NCI-H82 treated with DMSO at 0.1 percent for 48 hours (cell line): Measurements from ENCODE around the gene EXOC6B.
A peak's percentile ranks its signal among the peaks of the same experiment; 100 is the strongest.

Experiments
- DNase-seq: peaks from one replicate; lab custom pipeline; 2025; ENCODE audit not compliant: unreplicated experiment; lab: John Stamatoyannopoulos, UW

Gene EXOC6B

DNA sequence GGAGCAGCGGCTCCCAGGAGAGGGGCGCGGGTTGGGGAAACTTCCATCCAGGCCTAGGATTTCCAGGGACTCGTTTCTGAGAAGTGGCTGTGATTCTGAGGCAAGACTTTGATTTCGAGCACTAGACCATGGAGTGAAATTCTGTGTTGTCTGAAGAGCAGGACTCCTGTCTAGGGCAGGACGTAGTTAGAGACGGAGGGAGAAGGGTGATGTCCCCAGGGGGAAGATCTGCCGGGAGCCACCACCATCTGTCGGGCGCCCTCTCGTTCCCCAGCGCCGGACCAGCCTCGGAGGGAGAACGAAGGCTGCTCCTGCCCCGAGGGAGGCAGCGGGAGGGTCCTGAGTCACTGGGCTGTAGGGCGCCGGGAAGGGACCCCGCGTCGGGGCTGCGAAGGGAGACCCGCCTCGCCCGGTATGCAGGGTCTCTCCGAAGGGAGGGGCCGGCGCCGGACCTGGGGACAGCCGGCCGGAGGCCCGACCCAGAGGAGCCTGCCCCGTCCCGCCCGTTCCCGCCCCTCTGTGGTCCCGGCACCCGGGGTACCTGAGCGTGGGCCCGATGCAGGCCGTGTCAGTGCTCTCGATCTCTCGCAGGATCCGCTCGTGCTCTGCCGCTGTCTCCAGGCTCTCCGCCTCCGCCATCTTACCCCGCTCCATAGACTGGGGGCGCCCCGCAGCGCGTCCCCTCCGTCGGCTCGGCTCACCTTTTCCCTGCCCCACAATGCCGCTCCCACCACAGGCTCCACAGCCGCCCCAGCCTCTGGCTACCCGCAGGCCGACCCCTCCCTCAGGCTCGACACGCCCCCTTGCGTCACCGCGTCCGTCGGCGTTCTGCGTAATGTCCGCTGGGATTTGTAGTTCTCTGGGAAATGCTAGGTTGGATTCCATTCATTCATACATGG is at the start of gene EXOC6B:
Gene EXOC6B (minus strand): TSS at position 777 of the 899 bp plus-strand sequence.
- DNase-seq = peak; percentile 74

GRCh38 chr2:72871880-72872279 is 46.0 kb upstream of the EXOC6B start:
- no peak for DNase-seq

GRCh38 chr2:72871060-72871459 is 45.2 kb upstream of the EXOC6B start:
- no peak for DNase-seq

DNA sequence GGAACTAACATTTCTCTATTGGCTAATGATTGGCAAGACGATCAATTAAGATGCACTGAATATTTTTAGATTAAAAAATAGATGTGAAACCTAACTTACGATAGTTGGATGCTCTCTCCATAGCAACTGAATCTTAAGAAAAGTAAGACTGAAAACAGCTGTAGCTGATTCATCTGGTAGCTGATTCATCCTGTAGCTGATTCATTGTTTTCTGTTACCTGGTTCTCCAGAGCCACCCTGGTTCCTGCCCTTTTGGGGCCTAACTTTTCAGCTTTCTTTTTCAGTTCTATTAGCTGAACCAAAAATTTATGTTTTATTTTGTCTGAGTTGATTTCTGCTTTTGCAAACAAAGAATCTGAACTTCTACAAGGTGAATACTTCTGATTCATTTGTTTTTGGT is 38.7 kb upstream of the EXOC6B start:
- no peak for DNase-seq

DNA sequence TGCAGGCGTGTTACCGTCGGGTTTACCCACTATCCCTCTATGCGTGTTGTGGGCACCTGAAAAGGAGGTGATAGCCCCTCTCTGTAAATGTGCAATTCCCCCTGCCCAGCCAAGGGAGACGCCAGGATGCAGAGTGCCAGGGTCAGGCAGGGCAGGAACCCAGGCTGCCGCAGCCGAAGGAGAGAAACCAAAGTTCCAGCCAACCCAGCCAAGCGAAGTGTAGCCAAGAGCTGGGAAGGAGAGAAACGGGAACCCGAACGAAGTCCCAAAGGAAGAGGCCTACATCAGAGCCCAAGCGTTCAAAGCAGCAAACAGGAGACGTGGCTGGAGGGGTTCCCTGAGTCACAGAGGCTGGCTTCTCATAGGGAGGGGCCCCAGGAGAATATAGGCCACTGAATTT is 37.2 kb upstream of the EXOC6B start:
- DNase-seq = no peak

GRCh38 chr2:72862239-72862988 is 36.6 kb upstream of the EXOC6B start:
- DNase-seq = peak; percentile 49

DNA sequence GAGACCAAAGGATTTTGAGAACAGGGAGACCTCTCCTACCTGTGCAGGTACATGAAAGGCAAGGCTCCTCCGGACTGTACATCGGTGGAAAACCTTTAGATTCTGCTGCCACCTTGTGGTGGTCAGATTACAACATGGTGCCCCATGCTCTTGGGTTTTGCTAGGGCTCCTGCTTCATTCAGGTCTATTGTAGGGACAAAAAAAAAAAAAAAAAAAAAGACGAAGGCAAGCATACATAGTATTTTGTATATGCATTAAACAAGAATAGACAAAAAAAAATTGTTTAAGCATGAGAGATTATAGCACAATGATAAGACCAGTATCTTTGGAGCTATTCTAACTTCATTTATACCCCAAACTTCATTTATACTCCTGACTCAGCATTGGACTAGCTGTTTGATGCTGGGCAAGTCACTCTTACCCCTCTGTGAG is 34.0 kb upstream of the EXOC6B start:
- peak; percentile 17 for DNase-seq

DNA sequence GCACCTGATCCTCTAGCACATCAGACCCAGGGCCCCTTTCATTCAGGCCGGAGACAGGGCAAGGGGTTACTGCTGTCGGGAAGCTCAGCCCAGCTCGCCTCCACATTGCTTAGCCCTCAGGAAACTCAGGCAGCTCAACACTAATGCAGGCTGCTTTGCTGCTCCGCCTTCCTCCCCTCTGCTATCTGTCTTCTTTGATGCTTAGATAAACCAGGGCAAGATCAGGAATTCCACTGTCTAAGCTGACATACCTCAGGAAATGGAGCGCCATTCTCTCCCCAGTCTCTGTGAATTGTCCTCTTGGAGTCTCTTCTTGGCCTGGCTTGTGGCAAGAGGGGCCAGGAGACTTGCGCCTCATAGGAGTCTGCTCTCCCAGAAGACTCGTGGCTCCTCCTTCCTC is 25.5 kb upstream of the EXOC6B start:
- no peak for DNase-seq

DNA sequence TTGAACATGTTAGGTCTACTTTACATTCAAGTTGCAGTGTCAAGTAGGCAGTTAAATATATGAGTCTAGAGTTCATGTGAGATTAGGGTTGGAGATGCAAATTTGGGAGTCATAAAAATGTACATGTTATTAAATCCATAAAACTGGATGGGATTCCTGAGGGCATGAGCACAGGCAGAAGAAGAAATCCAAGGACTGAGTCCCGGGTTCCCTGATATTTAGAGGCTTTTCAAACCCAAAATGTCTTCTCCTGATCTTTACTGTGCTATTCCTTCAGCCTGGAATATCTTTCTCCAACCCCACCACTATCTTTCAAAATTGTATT is 23.3 kb upstream of the EXOC6B start:
- no peak for DNase-seq

DNA sequence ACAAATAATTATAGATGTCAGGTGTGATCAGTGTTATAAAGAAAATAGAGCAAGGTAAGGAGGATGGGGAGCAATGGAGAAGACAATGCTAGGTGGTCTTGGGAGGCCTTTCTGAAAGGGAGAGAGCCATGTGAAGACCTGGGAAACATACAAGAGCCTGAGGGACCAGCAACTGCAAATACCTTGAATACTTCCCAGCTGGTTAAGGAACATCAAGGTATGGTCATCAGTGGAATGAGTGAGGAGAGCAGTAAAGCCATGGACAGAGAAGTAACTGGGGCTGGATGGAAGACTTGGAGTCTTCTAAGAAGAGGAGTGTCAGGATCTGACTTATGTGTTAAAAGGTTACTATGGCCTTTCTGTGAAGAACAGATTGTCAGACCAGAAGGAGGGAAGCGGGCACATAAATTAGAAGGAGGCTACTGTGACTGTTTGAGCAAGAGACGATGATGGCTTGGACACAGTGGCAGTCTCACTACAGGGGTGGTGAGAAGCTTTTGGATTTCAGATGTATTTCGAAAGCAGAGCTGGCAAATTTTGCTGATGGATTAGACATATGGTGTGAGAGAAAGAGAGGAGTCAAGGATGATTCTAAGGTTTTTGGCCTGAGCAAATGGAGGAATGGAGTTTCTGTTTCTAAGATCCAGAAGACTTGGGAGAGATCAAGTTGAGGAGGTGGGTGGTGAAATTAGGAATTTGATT is 22.8 kb upstream of the EXOC6B start:
- no peak for DNase-seq

- DNase-seq = peak; percentile 82
These were observed 21.9 kb upstream of the EXOC6B start for GRCh38 chr2:72847534-72848315.

DNA sequence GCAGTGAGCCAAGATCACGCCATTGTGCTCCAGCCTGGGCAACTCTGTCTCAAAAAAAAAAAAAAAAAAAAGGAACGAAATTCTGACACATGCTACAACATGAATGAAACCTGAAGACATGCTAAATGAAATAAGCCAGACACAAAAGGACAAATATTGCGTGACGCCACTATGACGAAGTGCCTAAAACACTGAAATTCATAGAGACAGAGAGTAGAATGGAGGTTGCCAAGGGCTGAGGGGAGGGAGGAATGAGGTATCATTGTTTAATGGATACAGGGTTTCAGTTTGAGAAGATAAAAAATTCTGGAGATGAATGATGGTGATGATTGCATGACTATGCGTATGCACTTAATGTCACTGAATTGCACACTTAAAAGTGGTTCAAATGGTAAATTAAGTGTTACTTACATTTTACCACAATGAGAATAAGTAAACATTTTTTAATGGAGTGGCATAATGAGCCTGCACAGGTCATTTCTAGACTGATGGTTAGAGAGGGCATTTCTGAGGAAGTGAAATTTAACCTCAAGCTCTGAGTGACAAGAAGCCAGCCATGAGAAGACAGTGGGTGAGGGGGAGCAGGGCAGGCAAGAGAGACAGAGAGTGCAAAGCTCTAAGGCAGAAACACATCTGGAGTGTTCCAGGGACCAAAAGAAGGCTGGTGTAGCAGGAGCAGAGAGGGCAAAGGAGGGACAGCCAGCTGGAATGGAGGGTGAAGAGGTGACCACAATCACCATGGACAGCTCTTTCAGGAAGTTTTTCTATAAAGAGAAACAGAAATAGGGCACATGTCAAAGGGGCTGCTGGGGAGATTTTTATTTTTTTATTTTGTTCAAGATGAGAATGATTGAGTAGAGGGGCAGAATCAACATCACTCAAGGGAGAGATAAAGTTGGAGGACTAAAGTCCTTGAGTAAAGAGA is 20.6 kb upstream of the EXOC6B start:
- DNase-seq = no peak

DNA sequence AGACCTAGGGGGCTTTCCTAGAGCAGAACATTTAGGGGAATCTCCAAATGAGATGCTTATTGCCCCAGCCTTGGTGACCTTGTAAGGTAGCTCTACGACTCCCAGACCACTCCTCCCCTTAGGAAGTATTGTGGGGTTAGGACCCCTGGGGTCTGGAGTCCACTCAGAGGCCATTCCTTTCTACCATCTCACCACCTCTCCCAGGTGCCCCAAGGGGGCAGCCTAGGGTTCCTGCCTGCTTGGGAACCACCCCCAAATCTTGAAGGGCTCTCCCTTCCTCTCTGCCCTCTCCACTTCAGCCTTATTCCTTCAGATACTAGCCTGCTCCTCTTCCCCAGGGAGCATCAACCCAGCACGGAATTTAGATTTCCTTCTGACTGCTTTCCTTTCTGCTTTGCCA is 17.5 kb upstream of the EXOC6B start:
- no peak for DNase-seq

DNA sequence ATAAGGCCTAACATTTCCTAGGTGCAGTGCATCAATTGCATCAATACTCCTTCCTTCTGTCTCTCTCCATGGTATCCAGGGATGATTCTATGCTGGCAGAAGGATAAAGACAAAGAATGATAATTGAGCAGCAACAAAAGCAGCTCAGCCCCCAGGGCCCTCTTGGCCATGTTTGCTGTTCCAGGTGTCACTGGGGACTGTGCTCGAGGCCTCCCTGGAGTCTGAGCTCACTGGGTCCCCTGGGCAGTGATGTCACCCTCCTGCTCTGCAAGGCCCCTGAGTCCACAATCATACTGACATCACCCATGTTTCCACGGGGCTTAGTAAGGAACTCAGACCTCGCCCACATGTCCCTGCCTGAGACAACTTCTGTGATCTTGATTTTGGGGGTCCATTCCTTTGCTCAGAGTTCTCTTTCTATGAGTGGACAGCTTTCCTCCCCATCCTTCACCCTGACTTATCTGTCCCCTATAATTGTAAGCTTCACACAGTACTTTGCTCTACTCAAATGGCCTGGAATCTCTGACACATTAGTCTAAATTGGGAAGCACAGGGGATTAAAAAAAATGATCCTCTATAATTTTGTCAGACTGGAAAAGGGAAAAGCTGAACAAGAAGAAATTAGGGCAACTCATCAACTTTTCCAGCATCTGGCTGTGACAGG is 15.8 kb upstream of the EXOC6B start:
- no peak for DNase-seq

DNA sequence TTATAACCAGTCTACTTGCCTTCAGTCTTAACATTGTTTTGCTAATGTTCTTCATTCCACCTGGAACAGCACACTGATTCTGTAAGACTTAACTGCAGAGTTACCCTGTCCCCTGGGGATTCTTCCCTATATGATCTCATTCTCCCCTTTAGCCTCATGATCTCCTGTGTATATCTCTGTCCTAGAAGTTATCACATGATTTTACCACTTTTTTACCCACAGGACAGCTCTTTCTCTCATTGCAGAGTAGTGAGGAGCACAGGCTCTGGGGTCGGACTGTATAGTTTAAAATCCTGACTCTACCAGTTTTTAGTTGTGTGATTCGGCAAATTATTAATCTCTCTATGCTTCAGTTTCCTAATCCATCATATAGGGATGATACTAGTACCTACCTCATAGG is 14.2 kb upstream of the EXOC6B start:
- DNase-seq = no peak

- DNase-seq = no peak
These were observed 11.3 kb upstream of the EXOC6B start for GRCh38 chr2:72837171-72837570.

GRCh38 chr2:72835403-72835802 is 9.6 kb upstream of the EXOC6B start:
- DNase-seq = no peak

DNA sequence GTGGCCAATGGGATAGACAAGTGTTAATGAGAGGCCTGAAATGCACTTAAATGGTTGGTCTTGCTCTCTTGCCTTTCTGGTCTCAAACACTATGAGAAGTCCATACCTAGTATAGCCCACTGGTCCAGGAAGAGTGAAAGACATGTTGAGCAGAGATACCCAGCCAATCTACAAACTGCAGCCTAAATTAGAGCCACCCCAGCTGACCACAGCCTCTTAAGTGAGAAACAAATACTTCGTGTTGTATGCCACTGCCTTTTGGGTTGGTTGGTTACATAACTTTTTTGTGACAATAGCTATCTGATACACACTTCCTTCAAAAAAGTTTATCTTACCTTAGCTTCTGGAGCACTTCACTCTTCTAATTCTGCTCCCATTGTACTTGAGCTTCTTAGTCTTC is 8.8 kb upstream of the EXOC6B start:
- DNase-seq = no peak

DNA sequence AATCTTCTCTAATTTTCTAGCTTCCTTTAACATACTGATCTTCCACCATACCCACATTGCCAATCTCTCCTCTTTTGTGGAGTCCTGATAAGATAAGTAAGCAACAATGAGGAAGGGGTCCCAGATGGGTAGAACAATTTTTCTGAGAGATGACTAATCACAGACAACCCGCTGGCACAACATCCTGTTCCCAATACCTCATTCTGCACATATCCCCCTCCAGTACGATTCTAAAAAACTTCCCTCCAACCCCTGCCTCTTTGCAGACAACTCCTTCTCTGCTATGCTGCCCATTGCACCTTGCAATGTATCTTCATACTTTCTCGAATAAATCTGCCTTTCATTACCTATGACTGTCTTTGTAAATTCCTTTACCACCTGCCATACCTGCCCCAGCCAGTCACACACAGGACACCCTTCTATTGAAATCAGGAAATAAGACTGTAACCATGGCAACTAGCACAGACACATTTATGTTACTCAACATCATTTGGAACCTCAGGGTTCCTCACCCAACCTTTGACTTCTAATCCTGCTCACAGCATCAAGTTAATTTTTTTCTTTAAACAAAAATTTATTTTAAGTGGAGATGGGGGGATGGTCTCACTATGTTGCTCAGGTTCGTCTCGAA is 7.4 kb upstream of the EXOC6B start:
- DNase-seq = no peak
